Mesodermal cell (in vitro differentiated cells): ENCODE measurements around the gene PRKD3.

Experiments
- H3K27ac ChIP-seq: 2 replicates; pipeline ENCODE4 v1.7.0; 2013; ENCODE audit warnings: mild to moderate bottlenecking, low read depth, low read length, moderate library complexity; ENCODE audit not compliant: severe bottlenecking
- H3K36me3 ChIP-seq: 2 replicates; pipeline ENCODE4 v1.7.1; 2013; ENCODE audit warnings: mild to moderate bottlenecking, low read length, moderate library complexity; ENCODE audit not compliant: control insufficient read depth, insufficient read depth
- H3K4me1 ChIP-seq: one replicate; pipeline ENCODE4 v1.7.1; 2013; ENCODE audit warnings: mild to moderate bottlenecking, low read length; ENCODE audit not compliant: insufficient read depth, control insufficient read depth, poor library complexity, severe bottlenecking
- H3K4me3 ChIP-seq: 2 replicates; pipeline ENCODE4 v1.7.0; 2013; ENCODE audit warnings: low read length, control low read depth, mild to moderate bottlenecking; ENCODE audit not compliant: insufficient read depth, poor library complexity, severe bottlenecking; ENCODE audit errors: extremely low read depth
- H3K9me3 ChIP-seq: 2 replicates; pipeline ENCODE4 v1.7.1; 2013; ENCODE audit warnings: mild to moderate bottlenecking, low read length, moderate library complexity; ENCODE audit not compliant: control insufficient read depth
- WGBS, 2 experiments: methylation state at CpG; one replicate each; pipeline ENCODE4 v1.1.5; 2013; ENCODE audit warnings: missing lambda C conversion rate in 2 of 2; ENCODE audit not compliant: insufficient coverage in 2 of 2; 5-methylcytosine and 5-hydroxymethylcytosine counted together

Gene PRKD3

DNA sequence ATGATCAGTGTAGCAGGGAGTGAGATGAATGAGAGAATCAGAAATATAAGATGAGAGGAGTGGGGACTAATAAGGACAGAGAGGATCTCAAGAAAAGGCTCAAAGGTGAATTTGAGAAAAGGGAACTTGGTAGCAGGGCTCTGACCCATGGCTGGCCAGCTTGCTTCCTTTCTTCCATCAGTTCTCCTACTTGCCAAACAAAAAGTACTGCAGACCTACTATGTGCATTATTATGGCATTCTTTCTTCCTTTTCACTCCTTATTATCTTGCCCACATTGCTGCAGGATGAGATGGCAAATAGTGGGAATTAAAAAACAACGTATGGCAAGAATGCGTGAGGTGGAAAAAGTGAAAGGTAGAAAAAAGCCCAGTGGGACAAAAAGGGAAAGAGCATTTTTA, 33.0 kb downstream of the PRKD3 start:
- H3K27ac ChIP-seq, result no peak overlapping the region
- WGBS, 2 experiments, result no CpG with 5 or more reads among the region's 2 CpGs
- peaks cover 61% of the 10 kb centered on the region for H3K36me3 ChIP-seq
- H3K4me3 ChIP-seq, result no peak overlapping the region
- no peaks in the 10 kb centered on the region for H3K4me1 ChIP-seq
- no peaks in the 10 kb centered on the region for H3K9me3 ChIP-seq

DNA sequence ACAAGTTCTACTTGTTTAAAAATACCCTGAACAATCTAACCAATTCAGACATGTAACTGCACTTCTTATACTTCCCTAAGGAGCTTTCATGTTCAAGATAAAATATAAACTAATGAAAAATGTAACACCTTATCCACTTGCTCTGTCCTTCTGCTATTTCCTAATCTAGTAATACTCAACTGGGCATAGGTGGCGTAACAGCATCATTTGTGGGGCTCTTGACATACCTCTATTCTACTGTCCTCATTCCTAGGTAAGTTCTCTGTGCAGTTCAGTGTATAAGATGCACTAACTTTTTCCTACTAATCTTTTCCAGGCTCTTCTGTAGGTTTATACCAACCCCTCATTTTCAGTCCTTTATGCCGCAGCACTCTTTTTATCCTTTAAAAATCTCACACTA, 36.7 kb downstream of the PRKD3 start:
- no peak overlapping the region for H3K4me3 ChIP-seq
- no peaks in the 10 kb centered on the region for H3K4me1 ChIP-seq
- H3K9me3 ChIP-seq, result no peaks in the 10 kb centered on the region
- 90 to 100% methylated on average over 1 of the region's 2 CpGs for WGBS, 2 experiments
- no peak overlapping the region for H3K27ac ChIP-seq
- peaks cover 70% of the 10 kb centered on the region for H3K36me3 ChIP-seq

DNA sequence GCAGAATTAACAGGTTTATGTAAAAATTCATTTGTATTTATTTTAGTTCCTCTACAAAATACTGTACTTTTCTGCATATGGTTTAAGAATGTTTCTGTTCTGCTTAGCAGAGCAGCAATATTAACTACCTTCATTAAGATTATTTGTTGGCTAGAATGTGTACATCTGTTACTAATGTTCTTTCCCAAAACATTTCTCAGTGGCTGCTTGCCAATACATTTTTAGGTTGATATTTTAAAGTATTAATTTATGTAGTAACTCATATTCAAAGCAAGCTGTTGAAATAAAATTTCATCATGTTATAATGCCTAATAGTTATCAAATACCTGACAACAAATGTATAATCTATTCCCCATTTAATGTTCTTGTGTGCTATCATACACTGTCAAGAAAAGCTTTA, 40.3 kb downstream of the PRKD3 start:
- H3K36me3 ChIP-seq, result peaks cover 67% of the 10 kb centered on the region
- H3K9me3 ChIP-seq, result no peaks in the 10 kb centered on the region
- H3K27ac ChIP-seq, result no peak overlapping the region
- H3K4me3 ChIP-seq, result no peak overlapping the region
- no peaks in the 10 kb centered on the region for H3K4me1 ChIP-seq

DNA sequence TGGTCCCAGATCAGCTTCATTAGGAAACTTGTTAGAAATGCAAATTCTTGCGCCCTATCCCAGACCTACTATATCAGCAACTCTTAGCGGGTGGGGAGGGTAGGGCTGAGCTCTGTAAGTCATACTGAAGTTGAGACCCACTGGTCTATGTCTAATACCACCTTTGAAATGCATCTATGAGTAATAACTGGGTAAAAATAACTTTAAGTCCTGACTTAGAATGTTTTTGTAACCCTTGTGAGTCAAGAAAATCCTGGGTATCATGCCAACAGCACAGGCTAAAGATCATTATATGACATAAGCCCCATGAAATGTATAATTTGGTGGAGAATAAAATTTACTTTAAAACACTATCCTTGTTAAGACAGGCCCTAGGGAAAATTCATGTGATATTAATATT, 41.4 kb downstream of the PRKD3 start:
- WGBS, 2 experiments, result 100% methylated on average over 1 of the region's 2 CpGs; no CpG with 5 or more reads in 1 of the 2 experiments
- no peak overlapping the region for H3K4me3 ChIP-seq
- H3K9me3 ChIP-seq, result no peaks in the 10 kb centered on the region
- H3K4me1 ChIP-seq, result no peaks in the 10 kb centered on the region
- no peak overlapping the region for H3K27ac ChIP-seq
- H3K36me3 ChIP-seq, result peaks cover 59% of the 10 kb centered on the region

DNA sequence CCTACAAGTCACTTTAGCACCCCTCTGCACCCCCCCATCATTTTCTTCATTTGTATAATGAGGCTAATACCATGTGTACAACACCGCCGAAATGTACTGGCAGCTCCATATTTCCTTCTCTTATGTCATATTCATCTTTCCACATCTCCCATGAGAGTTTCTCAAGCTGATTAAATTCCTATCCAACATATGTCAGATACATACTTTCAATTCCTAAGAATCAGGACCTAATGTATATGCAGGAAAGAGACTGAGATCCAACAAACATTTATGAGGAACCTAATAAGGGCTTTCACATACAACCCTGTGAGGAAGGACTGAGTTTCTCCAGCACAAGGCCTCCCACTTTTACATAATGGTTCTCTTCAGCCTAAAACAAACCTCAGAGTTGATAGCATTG, 41.9 kb downstream of the PRKD3 start:
- Histone ChIP-seq H3K27ac (no peak overlapping the region), H3K4me1 (no peaks in the 10 kb centered on the region), H3K36me3 (peaks cover 55% of the 10 kb centered on the region), H3K9me3 (no peaks in the 10 kb centered on the region), H3K4me3 (no peak overlapping the region)
- 95 to 100% methylated on average over 2 of the region's 2 CpGs for WGBS, 2 experiments

DNA sequence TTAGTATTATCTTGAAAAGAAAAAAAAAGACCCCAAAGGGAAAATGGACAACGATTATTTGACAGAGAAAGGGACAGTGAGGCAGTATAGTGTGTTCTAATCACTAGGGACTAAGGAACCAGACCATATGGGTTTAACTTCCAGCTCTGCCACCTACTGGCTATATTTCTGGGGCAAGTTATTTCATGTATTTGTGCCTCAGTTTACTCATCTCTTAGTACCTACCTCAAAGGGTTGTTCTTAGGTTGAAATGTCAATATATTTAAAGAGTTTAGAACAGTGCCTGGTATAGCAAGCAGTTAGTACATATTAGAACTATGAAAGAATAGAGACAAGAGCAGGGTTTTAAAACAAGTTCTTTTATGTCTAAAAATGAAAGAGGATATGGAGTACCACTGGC, 42.7 kb downstream of the PRKD3 start:
- H3K9me3 ChIP-seq, result no peaks in the 10 kb centered on the region
- no peak overlapping the region for H3K4me3 ChIP-seq
- 86% methylated on average over 1 of the region's 1 CpG; no CpG with 5 or more reads in 1 of the 2 experiments for WGBS, 2 experiments
- H3K27ac ChIP-seq, result no peak overlapping the region
- no peaks in the 10 kb centered on the region for H3K4me1 ChIP-seq
- peaks cover 51% of the 10 kb centered on the region for H3K36me3 ChIP-seq

DNA sequence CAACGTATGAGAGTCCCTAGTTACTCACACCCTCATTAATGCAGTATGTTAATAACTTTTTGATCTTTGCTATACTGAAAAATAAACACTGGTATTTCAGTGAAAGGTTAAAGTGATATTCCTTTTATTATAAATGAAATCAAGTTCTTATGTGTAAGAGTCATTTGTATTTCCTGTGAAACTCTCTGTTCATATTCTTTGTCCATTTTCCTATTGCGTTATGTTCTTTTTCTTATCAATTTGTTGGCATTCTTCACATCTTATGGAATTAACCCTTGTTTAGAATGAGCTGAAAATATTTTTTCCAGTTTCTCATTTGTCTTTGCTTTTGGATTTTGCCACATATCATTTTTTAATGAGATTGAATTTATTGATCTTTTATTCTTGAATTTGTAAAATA, 48.3 kb downstream of the PRKD3 start:
- Histone ChIP-seq H3K4me1 (no peaks in the 10 kb centered on the region), H3K36me3 (peaks cover 63% of the 10 kb centered on the region), H3K4me3 (no peak overlapping the region), H3K9me3 (no peaks in the 10 kb centered on the region), H3K27ac (no peak overlapping the region)
- WGBS, 2 experiments, result no CpG with 5 or more reads among the region's 2 CpGs
